ENCODE data around the gene INO80E. TPM values are rescaled to one million over a fixed set of nuclear protein-coding genes. Genes with fewer than 3 reads are reported as not detected.

The INO80E gene
- polyA plus RNA-seq, 1 of the 3 experiments (the other 2 are of a cell fraction), result 46.6 TPM

DNA sequence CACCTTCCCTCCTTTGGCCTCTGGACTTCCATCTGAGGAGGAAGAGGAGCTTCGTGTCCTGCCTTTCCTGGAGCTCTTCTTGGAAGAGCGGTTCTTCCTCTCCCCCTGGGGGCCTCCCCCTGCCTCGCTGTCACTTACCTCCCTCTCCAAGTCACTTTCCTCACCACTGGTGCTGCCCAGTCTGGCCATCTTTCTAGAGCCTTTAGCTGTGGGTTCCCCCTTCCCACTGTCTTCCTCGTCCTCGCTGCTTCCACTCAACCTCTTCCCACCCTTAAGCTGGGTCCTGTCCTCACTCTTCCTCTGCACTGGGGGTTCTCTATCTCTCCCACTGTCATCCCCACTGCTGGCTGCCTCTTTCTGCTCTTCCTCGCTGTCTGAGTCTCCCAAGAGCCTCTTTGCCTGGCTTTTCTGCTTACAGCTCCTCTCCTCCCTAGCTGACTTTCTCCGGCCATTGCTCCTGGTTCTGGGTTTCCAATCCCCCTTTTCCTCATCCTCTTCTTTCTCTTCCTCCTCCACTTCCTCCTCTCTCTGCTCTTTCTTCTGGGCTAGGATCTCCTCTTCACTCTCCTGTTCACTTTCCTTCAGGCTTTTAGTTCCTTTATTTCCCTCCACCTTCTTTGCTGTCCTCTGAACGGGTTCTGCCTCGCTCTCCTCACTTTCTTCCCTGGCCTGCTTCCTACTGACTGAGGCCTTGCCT lies 2.0 kb upstream of the INO80E start:
- Histone ChIP-seq H3F3A (replicated peaks; ENCODE audit: insufficient read depth) (peaks cover 10% of the 10 kb centered on the region), H3K4me1 (ENCODE audit: control insufficient read depth in 1 of 2, insufficient read depth in 2 of 2, low read depth in 1 of 2, low read length in 1 of 2) (peaks cover 0 to 14% of the 10 kb centered on the region in 2 experiments; a peak in 1 of 4 replicates), H3K36me3 (replicated peaks in 1 of 2; ENCODE audit: control insufficient read depth in 1 of 2, insufficient read depth in 2 of 2, low read length in 1 of 2) (peaks cover 0 to 47% of the 10 kb centered on the region in 2 experiments), H3K27me3 (ENCODE audit: insufficient read depth) (no peaks in the 10 kb centered on the region), H3K4me3 (ENCODE audit: low read depth in 2 of 2, low read length in 1 of 2) (peak overlapping the region in 1 of 2 experiments; percentile 87; a peak in 1 of 4 replicates), H3K9me3 (no peaks in the 10 kb centered on the region), H3K27ac (ENCODE audit: low read depth in 2 of 2, low read length in 1 of 2) (peak overlapping the region in 1 of 2 experiments; percentile 94; a peak in 1 of 4 replicates), H3K9me2 (no peaks in the 10 kb centered on the region), H3K9ac (peak overlapping the region; percentile 90), H2AFZ (ENCODE audit: low read depth) (no peak overlapping the region), H4K20me1 (ENCODE audit: insufficient read depth) (no peaks in the 10 kb centered on the region), H3K4me2 (peak overlapping the region; percentile 99), H3K79me2 (ENCODE audit: insufficient read depth) (peaks cover 19% of the 10 kb centered on the region; the same call in 1 of the 2 replicates)
- 92% methylated on average over 9 of the region's 9 CpGs for whole genome bisulfite sequencing (ENCODE audit: low lambda C conversion rate)
- ChIA-PET POLR2A (interaction anchor here (1.1 to 1.3 kb wide), 2 partner anchors 11 to 32 kb away, joined by 3 read pairs; partner anchors contain the start of gene TMEM219), CTCF (interaction anchor here (1.0 to 2.4 kb wide), 3 partner anchors 12 to 145 kb away, joined by 3 to 7 read pairs (median 6); partner anchors contain the start of gene TLCD3B)
- TF ChIP-seq CHD2 (IDR thresholded peaks at IDR 0.05; ENCODE audit: low read length, partially characterized antibody) (no peak), SMC3 (IDR thresholded peaks at IDR 0.05; ENCODE audit: low read depth, low read length) (no peak), GABPA (IDR thresholded peaks at IDR 0.05; ENCODE audit: low read depth) (no peak), SIN3A (IDR thresholded peaks at IDR 0.05; ENCODE audit: borderline replicate concordance, low read depth, low read length) (no peak), FOXM1 (IDR thresholded peaks at IDR 0.05; ENCODE audit: low read depth) (no peak), EZH2phosphoT487 (IDR thresholded peaks at IDR 0.05; ENCODE audit: borderline replicate concordance, low read depth) (no peak), FOXJ3 (CRISPR knock-in tag; IDR thresholded peaks at IDR 0.05) (no peak), JUND (IDR thresholded peaks at IDR 0.05) (no peak), TCF12 (IDR thresholded peaks at IDR 0.05) (no peak), MEF2A (IDR thresholded peaks at IDR 0.05; ENCODE audit: borderline replicate concordance, low read depth) (no peak), NFIC (IDR thresholded peaks at IDR 0.05; ENCODE audit: borderline replicate concordance) (no peak), YY1 (IDR thresholded peaks at IDR 0.05; ENCODE audit: low read depth) (no peak)
- TF ChIP-seq, protein P1, sequence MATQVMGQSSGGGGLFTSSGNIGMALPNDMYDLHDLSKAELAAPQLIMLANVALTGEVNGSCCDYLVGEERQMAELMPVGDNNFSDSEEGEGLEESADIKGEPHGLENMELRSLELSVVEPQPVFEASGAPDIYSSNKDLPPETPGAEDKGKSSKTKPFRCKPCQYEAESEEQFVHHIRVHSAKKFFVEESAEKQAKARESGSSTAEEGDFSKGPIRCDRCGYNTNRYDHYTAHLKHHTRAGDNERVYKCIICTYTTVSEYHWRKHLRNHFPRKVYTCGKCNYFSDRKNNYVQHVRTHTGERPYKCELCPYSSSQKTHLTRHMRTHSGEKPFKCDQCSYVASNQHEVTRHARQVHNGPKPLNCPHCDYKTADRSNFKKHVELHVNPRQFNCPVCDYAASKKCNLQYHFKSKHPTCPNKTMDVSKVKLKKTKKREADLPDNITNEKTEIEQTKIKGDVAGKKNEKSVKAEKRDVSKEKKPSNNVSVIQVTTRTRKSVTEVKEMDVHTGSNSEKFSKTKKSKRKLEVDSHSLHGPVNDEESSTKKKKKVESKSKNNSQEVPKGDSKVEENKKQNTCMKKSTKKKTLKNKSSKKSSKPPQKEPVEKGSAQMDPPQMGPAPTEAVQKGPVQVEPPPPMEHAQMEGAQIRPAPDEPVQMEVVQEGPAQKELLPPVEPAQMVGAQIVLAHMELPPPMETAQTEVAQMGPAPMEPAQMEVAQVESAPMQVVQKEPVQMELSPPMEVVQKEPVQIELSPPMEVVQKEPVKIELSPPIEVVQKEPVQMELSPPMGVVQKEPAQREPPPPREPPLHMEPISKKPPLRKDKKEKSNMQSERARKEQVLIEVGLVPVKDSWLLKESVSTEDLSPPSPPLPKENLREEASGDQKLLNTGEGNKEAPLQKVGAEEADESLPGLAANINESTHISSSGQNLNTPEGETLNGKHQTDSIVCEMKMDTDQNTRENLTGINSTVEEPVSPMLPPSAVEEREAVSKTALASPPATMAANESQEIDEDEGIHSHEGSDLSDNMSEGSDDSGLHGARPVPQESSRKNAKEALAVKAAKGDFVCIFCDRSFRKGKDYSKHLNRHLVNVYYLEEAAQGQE (IDR thresholded peaks at IDR 0.05; ENCODE audit: low read depth, low read length), result no peak
- TF ChIP-seq, protein P2, sequence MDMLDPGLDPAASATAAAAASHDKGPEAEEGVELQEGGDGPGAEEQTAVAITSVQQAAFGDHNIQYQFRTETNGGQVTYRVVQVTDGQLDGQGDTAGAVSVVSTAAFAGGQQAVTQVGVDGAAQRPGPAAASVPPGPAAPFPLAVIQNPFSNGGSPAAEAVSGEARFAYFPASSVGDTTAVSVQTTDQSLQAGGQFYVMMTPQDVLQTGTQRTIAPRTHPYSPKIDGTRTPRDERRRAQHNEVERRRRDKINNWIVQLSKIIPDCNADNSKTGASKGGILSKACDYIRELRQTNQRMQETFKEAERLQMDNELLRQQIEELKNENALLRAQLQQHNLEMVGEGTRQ (IDR thresholded peaks at IDR 0.05; ENCODE audit: borderline replicate concordance, low read depth, low read length), result no peak
- TF ChIP-seq, protein P3, sequence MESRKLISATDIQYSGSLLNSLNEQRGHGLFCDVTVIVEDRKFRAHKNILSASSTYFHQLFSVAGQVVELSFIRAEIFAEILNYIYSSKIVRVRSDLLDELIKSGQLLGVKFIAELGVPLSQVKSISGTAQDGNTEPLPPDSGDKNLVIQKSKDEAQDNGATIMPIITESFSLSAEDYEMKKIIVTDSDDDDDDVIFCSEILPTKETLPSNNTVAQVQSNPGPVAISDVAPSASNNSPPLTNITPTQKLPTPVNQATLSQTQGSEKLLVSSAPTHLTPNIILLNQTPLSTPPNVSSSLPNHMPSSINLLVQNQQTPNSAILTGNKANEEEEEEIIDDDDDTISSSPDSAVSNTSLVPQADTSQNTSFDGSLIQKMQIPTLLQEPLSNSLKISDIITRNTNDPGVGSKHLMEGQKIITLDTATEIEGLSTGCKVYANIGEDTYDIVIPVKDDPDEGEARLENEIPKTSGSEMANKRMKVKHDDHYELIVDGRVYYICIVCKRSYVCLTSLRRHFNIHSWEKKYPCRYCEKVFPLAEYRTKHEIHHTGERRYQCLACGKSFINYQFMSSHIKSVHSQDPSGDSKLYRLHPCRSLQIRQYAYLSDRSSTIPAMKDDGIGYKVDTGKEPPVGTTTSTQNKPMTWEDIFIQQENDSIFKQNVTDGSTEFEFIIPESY (IDR thresholded peaks at IDR 0.05; ENCODE audit: borderline replicate concordance, low read depth), result no peak
- TF ChIP-seq, protein P4, sequence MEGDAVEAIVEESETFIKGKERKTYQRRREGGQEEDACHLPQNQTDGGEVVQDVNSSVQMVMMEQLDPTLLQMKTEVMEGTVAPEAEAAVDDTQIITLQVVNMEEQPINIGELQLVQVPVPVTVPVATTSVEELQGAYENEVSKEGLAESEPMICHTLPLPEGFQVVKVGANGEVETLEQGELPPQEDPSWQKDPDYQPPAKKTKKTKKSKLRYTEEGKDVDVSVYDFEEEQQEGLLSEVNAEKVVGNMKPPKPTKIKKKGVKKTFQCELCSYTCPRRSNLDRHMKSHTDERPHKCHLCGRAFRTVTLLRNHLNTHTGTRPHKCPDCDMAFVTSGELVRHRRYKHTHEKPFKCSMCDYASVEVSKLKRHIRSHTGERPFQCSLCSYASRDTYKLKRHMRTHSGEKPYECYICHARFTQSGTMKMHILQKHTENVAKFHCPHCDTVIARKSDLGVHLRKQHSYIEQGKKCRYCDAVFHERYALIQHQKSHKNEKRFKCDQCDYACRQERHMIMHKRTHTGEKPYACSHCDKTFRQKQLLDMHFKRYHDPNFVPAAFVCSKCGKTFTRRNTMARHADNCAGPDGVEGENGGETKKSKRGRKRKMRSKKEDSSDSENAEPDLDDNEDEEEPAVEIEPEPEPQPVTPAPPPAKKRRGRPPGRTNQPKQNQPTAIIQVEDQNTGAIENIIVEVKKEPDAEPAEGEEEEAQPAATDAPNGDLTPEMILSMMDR (IDR thresholded peaks at IDR 0.05), result no peak
- DNase-seq, result no peak

Measured in SK-N-SH (cell line).